ENCODE data around the gene FAM53A.
"Not testable (repeated sequence)": the region's sequence is repeated elsewhere in the genome, so short reads cannot be mapped to it uniquely, and the experiment has no call there.

The FAM53A gene

GRCh38 chr4:1607436-1608195, 76.5 kb downstream of the FAM53A start:
- not testable (repeated sequence) for DNase-seq (ENCODE audit: low read depth in 2 of 2)

DNA sequence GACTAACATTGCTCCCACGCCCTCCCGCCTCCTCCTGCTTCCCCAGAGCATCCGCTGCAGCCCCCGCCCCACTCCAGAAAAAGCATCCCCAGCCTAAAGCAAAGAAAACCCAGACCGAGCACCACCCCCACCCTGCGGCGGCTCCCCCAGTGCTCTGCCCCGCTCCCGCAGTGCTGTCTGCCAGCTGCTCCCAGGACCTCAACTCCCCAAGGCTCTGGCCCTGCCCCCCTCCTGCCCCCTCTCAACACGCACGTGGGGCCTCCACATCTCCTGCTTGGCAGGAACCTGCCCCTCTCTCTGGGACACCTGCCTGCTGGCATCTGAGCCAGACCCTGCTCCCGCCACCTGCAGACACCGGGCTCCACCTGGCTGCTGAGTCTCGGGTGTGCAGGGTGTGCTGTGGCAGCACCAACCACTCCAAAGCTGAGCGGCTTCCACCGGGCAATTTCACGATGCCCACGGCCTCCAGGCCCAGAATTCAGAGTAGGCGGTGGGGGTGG, 79.4 kb downstream of the FAM53A start:
- no peak for DNase-seq (ENCODE audit: low read depth in 2 of 2)

DNA sequence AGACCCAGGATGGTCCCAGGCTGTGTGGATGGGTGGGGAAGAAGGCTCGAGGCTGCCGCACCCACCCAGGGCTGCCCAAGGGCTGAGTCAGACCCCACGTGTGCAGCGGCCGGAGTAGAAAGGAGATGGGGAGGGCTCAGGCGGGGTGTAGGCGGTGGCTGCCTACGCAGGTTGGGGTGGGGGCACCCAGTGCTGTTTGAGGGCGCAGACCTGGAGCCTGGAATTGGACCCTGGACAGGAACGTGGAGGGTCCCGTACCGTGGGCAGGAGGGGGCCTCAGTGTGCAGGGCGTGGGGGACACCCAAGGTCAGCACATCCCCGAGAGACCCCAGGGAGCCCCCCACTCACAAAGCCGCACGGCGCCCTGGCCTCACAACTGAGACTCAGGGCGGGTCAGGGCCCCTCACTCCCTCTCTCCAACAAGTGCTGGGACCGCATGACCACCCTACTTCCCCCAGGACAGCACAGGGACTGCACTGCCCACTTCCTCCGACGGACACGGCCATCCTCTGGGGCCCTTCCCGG, 79.9 kb downstream of the FAM53A start:
- no peak for DNase-seq (ENCODE audit: low read depth in 2 of 2)

- no peak for DNase-seq (ENCODE audit: low read depth in 2 of 2)
Observed at GRCh38 chr4:1603413-1604135, 80.5 kb downstream of the FAM53A start.

- no peak for DNase-seq (ENCODE audit: low read depth in 2 of 2)
Observed at GRCh38 chr4:1602655-1603412, 81.3 kb downstream of the FAM53A start.

GRCh38 chr4:1601852-1602654, 82.1 kb downstream of the FAM53A start:
- DNase-seq (ENCODE audit: low read depth in 2 of 2), result no peak

DNA sequence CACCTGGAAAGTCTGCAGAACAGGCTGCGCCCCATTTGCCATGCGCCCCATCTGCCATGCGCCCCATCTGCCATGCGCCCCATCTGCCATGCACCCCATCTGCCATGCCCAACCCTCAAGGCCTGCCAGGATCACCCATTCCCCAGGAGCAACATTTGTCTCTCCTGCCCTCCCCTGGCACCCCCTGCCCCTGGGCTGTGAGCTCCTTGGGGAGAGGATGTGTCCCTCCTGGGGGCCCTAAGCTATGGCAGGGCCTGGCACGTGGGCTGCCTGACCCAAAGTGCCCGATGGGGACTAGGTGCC, 82.6 kb downstream of the FAM53A start:
- no peak for DNase-seq (ENCODE audit: low read depth in 2 of 2)

GRCh38 chr4:1600811-1601532, 83.1 kb downstream of the FAM53A start:
- no peak for DNase-seq (ENCODE audit: low read depth in 2 of 2)

DNA sequence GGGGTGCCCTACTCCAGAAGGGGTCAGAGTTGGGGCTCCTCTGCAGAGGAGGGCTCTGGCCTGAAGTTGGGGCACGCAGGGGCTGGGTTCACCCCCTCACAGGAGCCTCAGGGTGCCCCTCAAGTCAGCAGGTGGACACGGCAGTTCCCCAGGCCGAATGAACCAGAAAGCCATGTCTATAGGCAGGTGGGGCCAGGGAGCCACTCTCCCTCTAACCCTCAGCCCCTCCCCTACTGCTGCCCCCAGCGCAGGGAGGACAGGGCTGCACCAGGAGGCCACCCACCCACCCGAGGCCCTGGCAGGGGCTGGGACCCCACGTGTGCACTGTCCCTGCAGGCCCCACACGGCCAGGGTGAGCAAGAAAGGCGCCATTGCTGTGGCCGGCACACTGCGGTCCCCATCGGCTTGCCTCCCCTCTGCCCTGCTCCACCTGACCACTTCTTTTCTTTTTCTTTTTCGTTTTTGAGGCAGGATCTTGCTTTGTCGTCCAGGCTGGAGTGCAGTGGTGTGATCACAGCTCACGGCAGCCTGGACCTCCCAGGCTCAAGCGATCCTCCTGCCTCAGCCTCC, 83.8 kb downstream of the FAM53A start:
- no peak for DNase-seq (ENCODE audit: low read depth in 2 of 2)

- no peak for DNase-seq (ENCODE audit: low read depth in 2 of 2)
Observed at GRCh38 chr4:1599491-1600210, 84.5 kb downstream of the FAM53A start.

DNA sequence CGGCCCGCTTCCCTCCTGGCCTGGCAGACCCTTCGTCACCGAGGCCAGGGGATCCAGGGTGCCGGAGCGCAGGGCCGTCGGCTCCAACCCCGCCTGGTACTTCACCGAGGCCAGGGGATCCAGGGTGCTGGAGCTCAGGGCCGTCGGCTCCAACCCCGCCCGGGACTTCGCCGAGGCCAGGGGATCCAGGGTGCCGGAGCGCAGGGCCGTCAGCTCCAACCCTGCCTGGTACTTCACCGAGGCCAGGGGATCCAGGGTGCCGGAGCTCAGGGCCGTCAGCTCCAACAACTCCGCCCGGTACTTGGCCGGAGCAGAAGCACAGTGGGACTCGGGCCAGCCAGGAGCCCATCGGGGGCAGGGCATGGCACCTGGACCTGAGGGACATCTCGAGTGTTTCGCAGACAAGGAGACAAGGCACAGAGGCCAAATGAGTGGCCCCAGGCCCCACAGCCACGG, 85.1 kb downstream of the FAM53A start:
- no peak for DNase-seq (ENCODE audit: low read depth in 2 of 2)

GRCh38 chr4:1598206-1599025, 85.7 kb downstream of the FAM53A start:
- no peak for DNase-seq (ENCODE audit: low read depth in 2 of 2)

- no peak for DNase-seq (ENCODE audit: low read depth in 2 of 2)
Observed at GRCh38 chr4:1597021-1597931, 86.8 kb downstream of the FAM53A start.

DNA sequence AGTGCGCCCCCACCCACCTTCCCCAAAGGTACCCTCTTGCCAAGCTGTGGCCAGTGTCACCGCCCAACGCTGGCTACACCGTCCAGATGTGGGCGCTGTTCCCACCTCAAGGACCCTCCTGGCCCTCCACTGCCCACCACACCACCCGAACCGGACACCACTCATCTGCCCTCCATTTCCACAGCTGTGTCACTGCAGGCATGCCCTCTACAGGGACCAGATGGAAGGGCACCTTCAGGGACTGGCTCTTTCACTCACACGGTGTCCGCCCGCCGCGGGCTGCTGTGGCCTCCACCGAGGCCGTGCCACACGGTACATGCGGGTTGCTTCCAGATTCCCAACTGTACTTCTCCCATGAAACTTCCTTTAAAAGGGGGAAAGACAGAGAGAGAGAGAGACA, 87.7 kb downstream of the FAM53A start:
- no peak for DNase-seq (ENCODE audit: low read depth in 2 of 2)

DNA sequence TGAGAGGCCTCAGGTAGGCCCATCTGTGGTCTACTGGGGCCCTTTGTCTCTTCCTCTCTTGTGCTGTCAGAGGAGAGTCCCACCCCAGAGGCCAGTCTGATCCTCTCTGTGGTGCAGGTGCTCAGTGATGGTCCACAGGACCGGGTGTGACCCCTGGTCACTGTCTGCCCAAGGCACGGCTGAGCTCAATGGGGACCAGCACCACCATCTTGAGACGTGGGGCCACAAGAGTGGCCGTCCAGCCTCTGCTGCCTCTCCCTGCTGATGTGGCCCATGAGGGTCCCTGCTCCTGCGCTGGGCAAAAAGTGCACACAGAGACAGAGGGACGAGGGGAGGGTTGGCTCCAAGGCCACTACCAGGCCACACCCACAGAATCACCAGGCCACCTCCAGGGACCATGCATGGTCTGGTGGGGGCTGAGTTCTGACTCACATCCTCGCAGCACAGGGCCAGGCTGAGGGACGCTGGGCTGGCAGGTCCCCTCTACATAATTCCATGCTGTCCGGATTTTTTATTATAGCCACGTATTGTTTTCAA, 88.3 kb downstream of the FAM53A start:
- no peak for DNase-seq (ENCODE audit: low read depth in 2 of 2)

DNA sequence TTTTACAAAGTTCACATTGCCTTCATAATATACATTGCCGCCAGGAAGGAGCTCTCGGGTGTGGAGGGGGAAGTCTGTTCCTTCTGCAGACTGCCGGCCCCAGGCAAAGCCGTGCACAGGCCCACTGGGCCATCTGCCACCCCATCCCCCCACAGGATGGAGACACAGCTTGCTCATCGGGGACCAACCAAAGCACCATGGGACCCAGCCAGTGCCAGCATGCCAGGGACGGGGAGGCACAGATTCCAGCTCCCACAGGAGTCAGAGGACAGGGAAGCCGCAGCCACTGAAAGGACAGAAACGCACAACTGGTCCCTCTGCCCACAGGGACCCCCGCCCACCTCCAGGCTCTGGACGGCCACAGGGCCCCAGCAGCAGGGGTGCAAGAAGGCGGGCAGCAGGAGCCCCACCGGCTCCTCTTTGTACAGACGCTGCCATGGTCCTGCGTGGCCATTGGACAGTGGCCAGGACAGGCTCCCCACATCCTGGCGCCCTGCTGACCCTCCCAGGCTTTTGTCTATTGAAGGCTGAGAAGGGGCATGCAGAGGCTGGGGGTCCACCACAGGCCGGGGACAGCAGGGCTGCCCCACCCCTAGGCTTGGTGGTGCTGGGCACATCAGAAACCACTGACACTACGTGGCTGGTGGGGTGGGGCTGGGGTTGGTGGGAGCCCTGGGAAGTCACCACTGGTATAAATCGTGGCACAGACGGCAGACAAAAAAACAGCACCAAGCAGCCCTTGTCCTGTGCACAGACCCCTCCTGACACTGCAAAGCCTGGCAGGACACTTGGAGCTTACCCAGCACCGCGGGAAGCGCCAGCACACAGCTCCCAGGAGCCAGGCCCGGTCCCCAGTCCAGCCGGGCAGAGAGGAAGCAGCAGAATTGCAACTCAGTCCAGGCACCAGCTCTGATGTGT, 89.0 kb downstream of the FAM53A start:
- DNase-seq (ENCODE audit: low read depth in 2 of 2), result no peak

Measured in stimulated activated CD8-positive, alpha-beta memory T cell treated with anti-CD3 and anti-CD28 coated beads, Interleukin-15, amount 100 ng/mL, for 4 hours (primary cell).